Head of caudate nucleus (tissue), 42 donors: ENCODE data around the gene RING1.
A peak's percentile ranks its signal among the peaks of the same experiment; 100 is the strongest.

Experiments
- DNase-seq, 42 donors: peaks; one replicate each; pipeline versions ENCODE4 v3.0.0 to v3.0.0-alpha.2; 2020 to 2021; ENCODE audit warnings: mixed read lengths in 7 of 42
- intact Hi-C: fragments of 100-400 bp; cut with DNase I; formaldehyde crosslinking; loops from one replicate; pipeline ENCODE4 v1.15.0; 2022

The RING1 gene

GRCh38 chr6:33189625-33190448 is 18.5 kb upstream of the RING1 start:
- intact Hi-C loops: no loop called here
- no peak for DNase-seq

GRCh38 chr6:33190504-33191107 is 17.7 kb upstream of the RING1 start:
- DNase-seq: peak in 1 of 42 donors; percentile 47
- intact Hi-C loops: no loop called here

GRCh38 chr6:33191383-33192104 is 16.8 kb upstream of the RING1 start:
- no peak for DNase-seq
- intact Hi-C loops: no loop called here

- intact Hi-C loops: no loop called here
These were observed 16.1 kb upstream of the RING1 start, which contains the start of gene COL11A2 for GRCh38 chr6:33192105-33192646. Gene COL11A2 (minus strand): TSS chr6:33192467. CDS start chr6:33192240, 227 bp downstream.

GRCh38 chr6:33192671-33193602 is 15.4 kb upstream of the RING1 start:
- intact Hi-C loops: no loop called here
- peak; percentile 61 to 92 (median 82) for DNase-seq

More at GRCh38 chr6:33192105-33192646, 16.1 kb upstream of the RING1 start, which contains the start of gene COL11A2:
- DNase-seq: peak in 2 of 42 donors; percentile 13 to 40

GRCh38 chr6:33193619-33194018 is 14.7 kb upstream of the RING1 start:
- intact Hi-C loops: no loop called here
- DNase-seq: peak in 3 of 42 donors; percentile 13 to 49 (median 36)

- no peak for DNase-seq
- intact Hi-C loops: no loop called here
These were observed 13.8 kb upstream of the RING1 start for GRCh38 chr6:33194431-33194979.

GRCh38 chr6:33195304-33196165 is 12.8 kb upstream of the RING1 start:
- intact Hi-C loops: loop anchor here (5.0 kb wide), 1 partner anchor 33 kb away; no protein-coding TSS in a partner anchor
- no peak for DNase-seq

- DNase-seq: peak in 23 of 42 donors; percentile 22 to 78 (median 49)
- intact Hi-C loops: loop anchor here (5.0 kb wide), 1 partner anchor 35 kb away; no protein-coding TSS in a partner anchor
These were observed 10.8 kb upstream of the RING1 start for GRCh38 chr6:33197431-33198048.

GRCh38 chr6:33198159-33198852 is 10.0 kb upstream of the RING1 start:
- intact Hi-C loops: loop anchor here (5.0 kb wide), 1 partner anchor 36 kb away; no protein-coding TSS in a partner anchor
- DNase-seq: no peak

GRCh38 chr6:33198853-33199436 is 9.4 kb upstream of the RING1 start:
- intact Hi-C loops: loop anchor here (5.0 kb wide), 1 partner anchor 37 kb away; no protein-coding TSS in a partner anchor

GRCh38 chr6:33199687-33200218 is 8.5 kb upstream of the RING1 start:
- peak in 3 of 42 donors; percentile 42 to 73 (median 49) for DNase-seq
- intact Hi-C loops: loop anchor here (5.0 to 10.0 kb wide), 4 partner anchors 37 to 225 kb away; partner anchors contain the start of genes CUTA and PHF1

More at GRCh38 chr6:33198853-33199436, 9.4 kb upstream of the RING1 start:
- DNase-seq: no peak

- peak; percentile 95 to 99 (median 98) for DNase-seq
- intact Hi-C loops: loop anchor here (5.0 to 10.0 kb wide), 3 partner anchors 47 to 226 kb away; partner anchors contain the start of genes CUTA and PHF1
These were observed 7.8 kb upstream of the RING1 start, which contains the start of the genes RXRB and SLC39A7 for GRCh38 chr6:33200219-33201146. Gene RXRB (minus strand): TSS chr6:33200665. CDS start chr6:33200476, 189 bp downstream. Gene SLC39A7 (plus strand): TSS chr6:33200867. CDS start chr6:33201246, 379 bp downstream.
